D721Med (cell line): ENCODE measurements around the gene TMEM258.

Experiments used
- DNase-seq: peaks from one replicate; pipeline ENCODE4 v3.0.0; 2011; ENCODE audit warnings: low spot score; ENCODE audit not compliant: insufficient read length
- FAIRE-seq: peaks from 2 replicates; lab custom pipeline; 2011; peaks lifted over from hg19 to GRCh38; lab: Jason Lieb, UNC
- CTCF ChIP-seq: IDR thresholded peaks from 2 replicates; pipeline ENCODE4 v1.5.1; 2012; ENCODE audit warnings: mild to moderate bottlenecking, control low read depth; ENCODE audit not compliant: insufficient read depth; ENCODE audit errors: missing control alignments

TMEM258 gene

GRCh38 chr11:61800331-61801281 lies 8.2 kb upstream of the TMEM258 start:
- FAIRE-seq (no peak), DNase-seq (no peak)
- TF ChIP-seq CTCF, result no peak

GRCh38 chr11:61799665-61800284 lies 7.4 kb upstream of the TMEM258 start:
- no peak for TF ChIP-seq CTCF
- DNase-seq (no peak), FAIRE-seq (no peak)

- DNase-seq (no peak), FAIRE-seq (no peak)
- TF ChIP-seq CTCF, result peak; percentile 94
Observed at GRCh38 chr11:61797263-61797944, 5.0 kb upstream of the TMEM258 start.

GRCh38 chr11:61795876-61796526 lies 3.6 kb upstream of the TMEM258 start:
- DNase-seq, result no peak
- no peak for FAIRE-seq
- TF ChIP-seq CTCF, result no peak

- no peak for DNase-seq
- no peak for TF ChIP-seq CTCF
- FAIRE-seq, result no peak
Observed at GRCh38 chr11:61795459-61795858, 3.1 kb upstream of the TMEM258 start.

GRCh38 chr11:61794579-61794978 lies 2.2 kb upstream of the TMEM258 start:
- TF ChIP-seq CTCF, result no peak
- FAIRE-seq, result no peak

More at GRCh38 chr11:61794579-61794978, 2.2 kb upstream of the TMEM258 start:
- DNase-seq, result no peak
